H4 (cell line): ENCODE data around the gene CABP2. TPM values are rescaled to one million over a fixed set of nuclear protein-coding genes. Genes with fewer than 3 reads are reported as not detected.
"Not testable (repeated sequence)": the region's sequence is repeated elsewhere in the genome, so short reads cannot be mapped to it uniquely, and the experiment has no call there.

Experiments
- DNase-seq: peaks from one replicate; pipeline ENCODE4 v3.0.0-alpha.2; 2015; ENCODE audit warnings: low spot score
- total RNA-seq: library from RNA; depleted of rRNA; stranded (reverse); fragments of >200 nt; shearing (Covaris generic); gene quantifications from 2 replicates; pipeline ENCODE4 v1.2.3, GENCODE V29; 2014; rRNA removed

CABP2 gene
- total RNA-seq, 1 experiment from 2014 or later: not detected

DNA sequence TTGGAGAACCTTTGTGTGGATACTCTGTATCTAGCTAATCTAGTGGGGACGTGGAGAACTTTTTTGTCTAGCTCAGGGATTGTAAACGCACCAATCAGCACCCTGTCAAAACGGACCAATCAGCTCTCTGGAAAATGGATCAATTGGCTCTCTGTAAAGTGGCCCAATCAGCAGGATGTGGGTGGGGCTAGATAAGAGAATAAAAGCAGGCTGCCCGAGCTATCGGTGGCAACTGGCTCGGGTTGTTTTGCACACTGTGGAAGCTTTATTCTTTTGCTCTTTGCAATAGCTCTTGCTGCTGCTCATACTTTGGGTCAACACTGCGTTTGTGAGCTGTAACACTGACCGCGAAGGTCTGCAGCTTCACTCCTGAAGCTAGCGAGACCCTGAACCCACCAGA is 46.6 kb downstream of the CABP2 start:
- DNase-seq: not testable (repeated sequence)

DNA sequence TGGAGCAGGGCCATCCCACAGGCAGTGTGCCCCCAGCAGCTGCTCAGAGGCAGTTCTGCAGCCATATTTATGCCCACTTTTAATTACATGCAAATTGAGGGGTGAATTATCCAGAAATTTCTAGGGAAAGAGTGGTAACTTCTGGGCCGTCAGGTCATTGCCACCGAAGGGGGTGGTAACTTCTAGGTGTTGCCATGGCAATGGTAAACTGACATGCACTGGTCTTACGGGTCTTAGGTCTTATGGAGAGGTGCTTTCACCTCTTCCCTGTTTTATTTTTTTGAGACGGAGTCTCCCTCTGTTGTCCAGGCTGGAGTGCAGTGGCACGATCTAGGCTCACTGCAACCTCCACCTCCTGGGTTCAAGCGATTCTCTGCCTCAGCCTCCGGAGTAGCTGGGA is 50.4 kb downstream of the CABP2 start:
- no peak for DNase-seq

DNA sequence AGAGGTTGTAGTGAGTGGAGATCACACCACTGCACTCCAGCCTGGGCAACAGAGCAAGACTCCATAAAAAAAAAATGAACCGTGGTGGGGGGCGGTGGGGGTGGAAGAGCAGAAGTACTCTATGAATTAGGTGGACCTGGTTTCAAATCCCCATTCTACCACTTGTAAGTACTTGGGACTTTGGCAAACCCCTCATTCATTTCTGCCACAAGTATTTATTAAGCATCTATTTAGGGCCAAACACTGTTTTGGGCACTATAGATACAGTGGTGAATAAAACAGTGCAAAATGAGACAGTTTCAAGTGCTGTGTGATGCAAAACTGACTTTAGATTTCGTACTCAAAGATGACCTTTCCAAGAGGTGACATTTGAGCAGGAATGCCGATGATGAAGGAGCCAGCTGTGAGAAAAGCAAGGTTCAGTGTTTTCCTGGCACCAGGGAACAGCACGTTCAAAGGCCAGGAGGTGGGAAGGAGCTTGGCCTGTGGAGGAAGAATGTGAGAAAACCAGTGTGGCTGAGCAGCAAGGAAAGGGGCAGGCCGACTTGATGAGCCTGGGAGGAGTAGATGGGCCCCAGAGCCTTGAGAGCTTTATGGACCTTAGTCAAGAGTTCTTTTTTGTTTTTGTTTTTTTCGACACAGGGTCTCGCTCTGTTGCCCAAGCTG is 52.8 kb downstream of the CABP2 start:
- DNase-seq: no peak

DNA sequence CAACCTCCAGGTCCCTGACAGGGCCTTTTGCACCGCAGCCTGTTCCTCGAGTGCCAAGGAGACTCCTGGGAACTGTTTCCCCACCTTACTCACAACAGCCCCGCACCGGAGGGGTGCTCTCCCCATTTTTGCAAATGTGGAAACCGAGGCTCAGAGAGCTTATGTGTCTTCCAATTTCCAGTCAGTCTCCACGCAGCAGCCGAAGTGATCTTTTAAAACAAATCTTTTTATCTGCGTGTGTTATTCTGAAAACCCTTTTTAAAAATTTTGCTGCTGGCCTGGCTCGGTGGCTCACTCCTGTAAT is 53.8 kb downstream of the CABP2 start:
- DNase-seq: no peak

Other genes starting within 250 kb of the CABP2 start
- 5.6 and 6.1 TPM in 2 replicates for gene ANKRD13D, start 234.1 kb downstream of the CABP2 start, total RNA-seq
- 6.5 and 8.5 TPM in 2 replicates for gene SSH3, start 219.9 kb downstream of the CABP2 start, total RNA-seq
- 71.6 and 77.4 TPM in 2 replicates for gene POLD4, start 169.9 kb downstream of the CABP2 start, total RNA-seq
- 7.0 and 8.3 TPM in 2 replicates for gene CLCF1, start 149.8 kb downstream of the CABP2 start, total RNA-seq
- 7.3 and 8.3 TPM in 2 replicates for gene RAD9A, start 131.5 kb downstream of the CABP2 start, total RNA-seq
- gene PPP1CA, start 121.6 kb downstream of the CABP2 start, total RNA-seq: 212 and 231 TPM in 2 replicates
- gene TBC1D10C, start 119.4 kb downstream of the CABP2 start, total RNA-seq: not detected in 2 replicates
- gene CARNS1, start 107.8 kb downstream of the CABP2 start, total RNA-seq: not detected in 2 replicates
- 38.1 and 51.3 TPM in 2 replicates for gene RPS6KB2, start 95.0 kb downstream of the CABP2 start, total RNA-seq
- 0.41 and 4.0 TPM in 2 replicates for gene PTPRCAP, start 85.8 kb downstream of the CABP2 start, total RNA-seq
- 96.0 and 111 TPM in 2 replicates for gene CORO1B, start 80.0 kb downstream of the CABP2 start, total RNA-seq
- not detected in 2 replicates for gene GPR152, start 70.7 kb downstream of the CABP2 start, total RNA-seq
- gene CABP4, start 68.1 kb downstream of the CABP2 start, total RNA-seq: 0.39 TPM in 1 of 2 replicates, not detected in the other
- 17.3 and 38.6 TPM in 2 replicates for gene TMEM134, start 54.2 kb downstream of the CABP2 start, total RNA-seq
- 69.9 and 83.0 TPM in 2 replicates for gene AIP, start 40.4 kb downstream of the CABP2 start, total RNA-seq
- gene PITPNM1, start 18.1 kb downstream of the CABP2 start, total RNA-seq: 13.7 and 16.6 TPM in 2 replicates
- 28.3 and 32.3 TPM in 2 replicates for gene CDK2AP2, start 15.3 kb downstream of the CABP2 start, total RNA-seq
- 2,091 and 2,096 TPM in 2 replicates for gene GSTP1, start 60.4 kb upstream of the CABP2 start, total RNA-seq
- gene NDUFV1, start 83.5 kb upstream of the CABP2 start, total RNA-seq: 128 and 143 TPM in 2 replicates
- 12.4 and 15.7 TPM in 2 replicates for gene NUDT8, start 106.5 kb upstream of the CABP2 start, total RNA-seq
- gene TBX10, start 116.3 kb upstream of the CABP2 start, total RNA-seq: not detected in 2 replicates
- gene ACY3, start 127.3 kb upstream of the CABP2 start, total RNA-seq: 0.31 and 0.47 TPM in 2 replicates
- not detected in 2 replicates for gene ALDH3B2, start 151.2 kb upstream of the CABP2 start, total RNA-seq